NCI-H1048 (cell line): ENCODE measurements around the gene SCART1.
"Not testable (repeated sequence)": the region's sequence is repeated elsewhere in the genome, so short reads cannot be mapped to it uniquely, and the experiment has no call there.

Experiments
- DNase-seq: peaks from one replicate; lab custom pipeline; 2025; lab: John Stamatoyannopoulos, UW

Gene SCART1

GRCh38 chr10:133474027-133474426 is 20.3 kb downstream of the SCART1 start:
- DNase-seq: no peak

- DNase-seq: no peak
These were observed 21.1 kb downstream of the SCART1 start for GRCh38 chr10:133474665-133475424.

GRCh38 chr10:133475425-133475734 is 21.6 kb downstream of the SCART1 start:
- DNase-seq: no peak

DNA sequence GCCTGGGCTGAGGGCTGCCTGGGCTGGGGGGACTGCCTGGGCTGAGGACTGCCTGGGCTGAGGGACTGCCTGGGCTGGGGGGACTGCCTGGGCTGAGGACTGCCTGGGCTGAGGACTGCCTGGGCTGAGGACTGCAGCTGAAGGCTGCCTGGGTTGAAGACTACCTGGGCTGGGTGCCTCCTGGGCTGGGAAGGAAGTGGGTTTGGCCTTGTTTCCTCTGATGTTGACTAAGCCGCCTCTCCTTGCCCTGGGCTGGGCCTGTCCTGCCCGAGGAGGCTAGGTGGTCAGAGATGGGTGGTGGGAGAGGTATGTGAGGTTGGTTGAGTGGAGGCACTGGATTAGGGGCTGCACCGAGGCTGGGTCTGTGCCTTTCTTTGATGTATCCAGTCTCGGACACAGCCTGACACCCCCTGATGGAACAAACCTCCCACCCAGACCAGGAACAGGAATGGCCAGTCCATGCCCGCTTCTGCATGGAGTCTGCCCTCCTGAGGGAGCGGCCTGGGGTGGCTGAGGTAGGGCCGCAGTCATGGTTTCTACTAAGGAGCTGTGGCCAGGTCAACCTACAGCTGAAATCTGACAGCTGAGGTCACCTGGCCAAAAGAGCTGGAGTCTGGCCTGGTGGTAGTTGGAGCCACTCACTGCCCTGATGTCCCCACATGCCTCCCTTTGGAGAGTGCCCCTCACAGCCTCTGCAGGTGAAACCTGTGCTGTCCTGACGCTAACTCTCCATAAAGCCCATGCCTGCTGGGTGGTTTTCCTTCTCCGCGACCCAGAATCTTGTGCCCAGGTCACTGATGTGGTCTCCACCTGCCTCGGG is 22.3 kb downstream of the SCART1 start:
- no peak for DNase-seq

GRCh38 chr10:133476641-133476990 is 22.9 kb downstream of the SCART1 start:
- no peak for DNase-seq

DNA sequence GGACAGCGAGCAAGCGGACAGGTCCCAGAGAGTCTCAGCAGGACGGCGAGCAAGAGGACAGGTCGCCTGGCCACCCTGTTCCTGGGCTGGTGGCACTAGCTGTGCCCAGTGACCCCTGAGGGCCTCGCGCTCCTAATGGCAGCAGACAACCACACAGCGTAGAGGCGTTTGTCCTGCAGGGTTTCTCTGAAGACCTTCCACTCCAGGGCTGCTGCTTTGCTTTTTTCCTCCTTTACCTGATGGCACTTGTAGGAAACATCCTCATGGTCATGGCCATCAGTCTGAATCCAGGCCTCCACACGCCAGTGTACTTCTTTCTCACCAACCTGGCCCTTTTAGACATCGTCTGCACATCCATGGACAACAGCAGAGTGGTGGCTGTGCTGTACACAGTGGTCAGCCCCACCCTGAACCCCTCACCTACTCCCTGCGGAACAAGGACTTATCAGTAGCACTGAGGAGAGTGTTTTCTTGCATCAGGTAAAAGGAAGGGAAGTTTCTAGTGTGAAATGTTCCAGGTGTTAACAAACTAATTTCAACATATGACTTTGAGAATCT is 27.4 kb downstream of the SCART1 start:
- no peak for DNase-seq

DNA sequence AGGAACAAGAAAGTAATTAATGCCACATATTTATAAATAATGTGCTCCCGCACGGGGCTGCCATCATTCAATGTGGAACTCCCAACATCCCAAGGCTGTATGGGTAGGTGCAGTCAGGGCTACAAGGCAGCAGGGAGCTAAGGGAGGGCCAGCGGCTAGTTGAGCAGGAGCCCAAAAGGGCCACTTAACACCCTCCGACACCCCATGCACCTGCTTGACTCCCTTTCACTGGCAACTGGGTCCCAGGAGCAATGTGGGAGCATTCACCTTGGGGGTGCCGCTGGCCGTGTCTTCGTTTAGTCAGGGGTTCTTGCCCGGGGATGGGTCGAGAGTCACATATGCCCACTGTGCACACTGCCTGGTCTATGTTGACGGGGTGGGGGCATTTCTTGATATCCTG is 27.9 kb downstream of the SCART1 start:
- no peak for DNase-seq

- no peak for DNase-seq
These were observed 31.1 kb downstream of the SCART1 start for GRCh38 chr10:133484818-133485217.

- no peak for DNase-seq
These were observed 33.3 kb downstream of the SCART1 start for GRCh38 chr10:133487085-133487484.

- no peak for DNase-seq
These were observed 34.6 kb downstream of the SCART1 start for GRCh38 chr10:133488354-133488753.

- no peak for DNase-seq
These were observed 36.3 kb downstream of the SCART1 start for GRCh38 chr10:133489816-133490588.

DNA sequence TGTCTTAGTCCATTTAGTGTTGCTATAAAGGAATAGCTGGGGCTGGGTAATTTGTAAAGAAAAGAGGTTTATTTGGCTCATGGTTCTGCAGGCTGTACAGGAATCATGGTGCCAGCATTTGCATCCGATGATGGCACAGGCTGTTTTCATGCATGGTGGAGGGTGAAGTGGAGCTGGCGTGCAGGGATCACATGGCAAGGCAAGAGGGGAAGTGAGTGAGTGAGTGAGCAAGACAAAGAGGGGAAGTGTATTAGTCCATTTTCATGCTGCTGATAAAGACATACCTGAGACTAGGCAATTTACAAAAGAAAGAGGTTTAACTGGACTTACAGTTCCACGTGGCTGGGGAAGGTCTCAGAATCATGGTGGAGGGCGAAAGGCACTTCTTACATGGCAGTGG is 39.8 kb downstream of the SCART1 start:
- not testable (repeated sequence) for DNase-seq

DNA sequence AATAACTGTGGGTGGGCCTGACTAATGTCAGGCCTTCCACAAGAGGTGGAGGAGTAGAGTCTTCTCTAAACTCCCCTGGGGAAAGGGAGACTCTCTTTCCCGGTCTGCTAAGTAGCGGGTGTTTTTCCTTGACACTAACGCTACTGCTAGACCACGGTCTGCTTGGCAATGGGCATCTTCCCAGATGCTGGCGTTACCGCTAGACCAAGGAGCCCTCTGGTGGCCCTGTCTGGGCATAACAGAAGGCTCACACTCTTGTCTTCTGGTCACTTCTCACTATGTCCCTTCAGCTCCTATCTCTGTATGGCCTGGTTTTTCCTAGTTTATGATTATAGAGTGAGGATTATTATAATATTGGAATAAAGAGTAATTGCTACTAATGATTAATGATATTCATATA is 43.6 kb downstream of the SCART1 start:
- DNase-seq: not testable (repeated sequence)

- DNase-seq: not testable (repeated sequence)
These were observed 45.4 kb downstream of the SCART1 start for GRCh38 chr10:133499176-133499575.

GRCh38 chr10:133500897-133501296 is 47.2 kb downstream of the SCART1 start:
- not testable (repeated sequence) for DNase-seq

- no peak for DNase-seq
These were observed 56.0 kb downstream of the SCART1 start for GRCh38 chr10:133509700-133510099.

- no peak for DNase-seq
These were observed 57.7 kb downstream of the SCART1 start for GRCh38 chr10:133511408-133511807.

DNA sequence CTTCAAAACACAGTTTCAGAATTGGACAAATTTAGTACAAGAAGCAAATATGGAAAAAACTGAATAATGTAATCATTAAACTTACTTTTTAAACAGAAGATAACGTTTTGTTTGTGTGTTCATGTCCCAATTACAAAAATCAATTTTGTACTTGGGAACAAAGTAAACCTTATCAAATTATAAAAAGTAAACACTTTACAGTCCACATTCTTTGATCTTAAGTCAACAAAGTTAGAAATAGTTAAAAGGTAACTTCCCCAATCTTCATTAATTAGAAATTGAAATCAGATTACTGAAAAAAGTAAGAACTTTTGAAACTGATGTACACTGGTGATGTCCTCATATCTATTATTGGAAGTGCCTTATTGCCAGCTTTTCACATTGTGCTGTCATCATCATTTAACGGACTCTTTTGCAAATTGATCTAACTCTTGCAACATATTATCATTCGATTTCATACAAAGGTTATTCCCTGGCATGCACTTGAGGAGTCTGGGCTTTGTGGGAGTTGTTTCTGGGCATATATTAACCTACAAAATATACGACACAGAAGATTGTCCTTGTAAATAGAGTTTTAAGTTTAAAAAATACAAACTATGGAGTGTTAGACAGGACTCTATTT is 58.3 kb downstream of the SCART1 start:
- no peak for DNase-seq

GRCh38 chr10:133515471-133515870 is 61.7 kb downstream of the SCART1 start:
- DNase-seq: no peak

- no peak for DNase-seq
These were observed 62.3 kb downstream of the SCART1 start for GRCh38 chr10:133516057-133516456.

DNA sequence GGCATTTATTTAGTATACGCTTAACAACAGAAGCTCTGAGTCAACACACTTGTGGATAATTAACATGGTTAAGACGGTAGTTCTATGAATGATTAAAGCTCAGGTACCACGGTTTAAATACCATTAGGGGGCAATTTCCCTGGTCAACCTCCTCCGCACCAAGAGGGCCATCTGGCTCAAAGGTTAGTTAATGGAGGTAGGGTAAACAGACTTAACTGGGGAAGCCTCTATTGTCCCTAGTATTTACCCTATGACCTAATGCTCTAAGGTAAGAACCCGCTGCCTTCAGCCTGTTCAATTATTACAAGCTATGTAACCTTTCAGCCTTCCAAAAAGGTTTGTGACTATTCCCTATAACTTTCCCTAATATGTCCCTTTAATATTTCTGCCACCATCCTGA is 64.8 kb downstream of the SCART1 start:
- not testable (repeated sequence) for DNase-seq
